Stimulated activated CD8-positive, alpha-beta memory T cell treated with anti-CD3 and anti-CD28 coated beads, Interleukin-15, amount 100 ng/mL, for 24 hours (primary cell): ENCODE measurements around the gene ABTB2.
"Not testable (repeated sequence)": the region's sequence is repeated elsewhere in the genome, so short reads cannot be mapped to it uniquely, and the experiment has no call there.

Source experiments
- DNase-seq: peaks from one replicate; pipeline ENCODE4 v3.0.0-alpha.2; 2020; ENCODE audit warnings: low read depth

The ABTB2 gene

GRCh38 chr11:34357701-34358257 lies at the start of gene ABTB2:
ABTB2 (minus strand) TSS chr11:34358010.
- peak; percentile 88 for DNase-seq

GRCh38 chr11:34407121-34407813 lies 49.5 kb upstream of the ABTB2 start:
- no peak for DNase-seq

- no peak for DNase-seq
Observed at GRCh38 chr11:34406413-34406812, 48.6 kb upstream of the ABTB2 start.

GRCh38 chr11:34405079-34405858 lies 47.5 kb upstream of the ABTB2 start:
- DNase-seq = no peak

- DNase-seq = no peak
Observed at GRCh38 chr11:34404280-34404679, 46.5 kb upstream of the ABTB2 start.

GRCh38 chr11:34403431-34403830 lies 45.6 kb upstream of the ABTB2 start:
- DNase-seq = no peak

- no peak for DNase-seq
Observed at GRCh38 chr11:34397811-34398210, 40.0 kb upstream of the ABTB2 start.

- DNase-seq = no peak
Observed at GRCh38 chr11:34397120-34397519, 39.3 kb upstream of the ABTB2 start.

GRCh38 chr11:34395916-34396550 lies 38.2 kb upstream of the ABTB2 start:
- DNase-seq = no peak

- DNase-seq = no peak
Observed at GRCh38 chr11:34394771-34395300, 37.0 kb upstream of the ABTB2 start.

- no peak for DNase-seq
Observed at GRCh38 chr11:34387653-34388052, 29.8 kb upstream of the ABTB2 start.

- DNase-seq = not testable (repeated sequence)
Observed at GRCh38 chr11:34386356-34386755, 28.5 kb upstream of the ABTB2 start.

GRCh38 chr11:34382532-34383276 lies 24.9 kb upstream of the ABTB2 start:
- no peak for DNase-seq

GRCh38 chr11:34381775-34382174 lies 24.0 kb upstream of the ABTB2 start:
- DNase-seq = no peak

GRCh38 chr11:34380696-34381095 lies 22.9 kb upstream of the ABTB2 start:
- no peak for DNase-seq

GRCh38 chr11:34379539-34379938 lies 21.7 kb upstream of the ABTB2 start:
- DNase-seq = no peak

GRCh38 chr11:34379079-34379478 lies 21.3 kb upstream of the ABTB2 start:
- no peak for DNase-seq

GRCh38 chr11:34373727-34374126 lies 15.9 kb upstream of the ABTB2 start:
- DNase-seq = no peak

GRCh38 chr11:34366522-34366921 lies 8.7 kb upstream of the ABTB2 start:
- DNase-seq = no peak

GRCh38 chr11:34364102-34364501 lies 6.3 kb upstream of the ABTB2 start:
- no peak for DNase-seq

- no peak for DNase-seq
Observed at GRCh38 chr11:34363363-34364084, 5.7 kb upstream of the ABTB2 start.
